Uterus (tissue), 2 donors: Measurements from ENCODE around the gene GALNT2.

Source experiments
- CTCF ChIP-seq, 4 experiments: fragments of 200-600 bp in 2 of 4; fragments of 450-650 bp in 2 of 4; sonication (generic) in 2 of 4; IDR thresholded peaks; one replicate each; pipeline ENCODE4 v1.5.1; 2016 to 2019; ENCODE audit warnings: antibody characterized with exemption in 4 of 4, mild to moderate bottlenecking in 2 of 4, moderate library complexity in 1 of 4
- POLR2A ChIP-seq, 2 donors: fragments of 450-650 bp; IDR thresholded peaks; one replicate each; pipeline ENCODE4 v1.6.1; 2016; ENCODE audit warnings: antibody characterized with exemption in 2 of 2, mild to moderate bottlenecking in 1 of 2, moderate library complexity in 1 of 2

GRCh38 chr1:230185076-230186001, 118.3 kb downstream of the GALNT2 start:
- no peak for TF ChIP-seq CTCF (IDR thresholded peaks at IDR 0.05)
- no peak for TF ChIP-seq POLR2A (IDR thresholded peaks at IDR 0.05)
